H9 (cell line): Measurements from ENCODE around the gene SELE. TPM values are rescaled to one million over a fixed set of nuclear protein-coding genes. Genes with fewer than 3 reads are reported as not detected.

ENCODE experiments used
- DNase-seq: peaks from one replicate; pipeline ENCODE4 v3.0.0-alpha.2; 2017
- H2AFZ ChIP-seq: one replicate; pipeline ENCODE4 v1.6.1; 2013; ENCODE audit warnings: mild to moderate bottlenecking, low read length, control low read depth, moderate library complexity
- H2AK5ac ChIP-seq: 2 replicates; pipeline ENCODE4 v1.6.1; 2013; ENCODE audit warnings: low read length, control low read depth, mixed read lengths; ENCODE audit not compliant: insufficient read length
- H2BK120ac ChIP-seq: one replicate; pipeline ENCODE4 v1.6.1; 2013; ENCODE audit warnings: low read depth, mild to moderate bottlenecking, low read length, control low read depth, inconsistent platforms; ENCODE audit not compliant: poor library complexity, severe bottlenecking
- H2BK12ac ChIP-seq: 2 replicates; pipeline ENCODE4 v1.6.1; 2013; ENCODE audit warnings: low read length, control low read depth, mixed read lengths, low read depth; ENCODE audit not compliant: insufficient read length
- H2BK15ac ChIP-seq: 2 replicates; pipeline ENCODE4 v1.6.1; 2013; ENCODE audit warnings: low read depth, low read length, control low read depth
- H2BK20ac ChIP-seq: one replicate; pipeline ENCODE4 v1.6.1; 2013; ENCODE audit warnings: low read depth, mild to moderate bottlenecking, low read length, control low read depth, inconsistent platforms; ENCODE audit not compliant: poor library complexity, severe bottlenecking
- H2BK5ac ChIP-seq: 2 replicates; pipeline ENCODE4 v1.6.1; 2013; ENCODE audit warnings: low read length, control low read depth, mixed read lengths; ENCODE audit not compliant: insufficient read length
- H3K14ac ChIP-seq: 2 replicates; pipeline ENCODE4 v1.6.1; 2013; ENCODE audit warnings: low read length, control low read depth; ENCODE audit not compliant: insufficient read depth
- H3K18ac ChIP-seq: 2 replicates; pipeline ENCODE4 v1.6.1; 2013; ENCODE audit warnings: low read depth, mild to moderate bottlenecking, mixed read lengths, low read length, control low read depth; ENCODE audit not compliant: insufficient read length
- H3K23ac ChIP-seq: 2 replicates; pipeline ENCODE4 v1.6.1; 2013; ENCODE audit warnings: low read length, control low read depth, mixed read lengths, low read depth; ENCODE audit not compliant: insufficient read length
- H3K23me2 ChIP-seq: 2 replicates; pipeline ENCODE4 v1.6.1; 2013; ENCODE audit warnings: low read depth, mild to moderate bottlenecking, mixed read lengths, low read length, control low read depth; ENCODE audit not compliant: insufficient read length, poor library complexity, severe bottlenecking
- H3K27ac ChIP-seq: 2 replicates; pipeline ENCODE4 v1.5.1; 2013; ENCODE audit warnings: low read length, control low read depth, mixed read lengths, low read depth; ENCODE audit not compliant: insufficient read length
- H3K27me3 ChIP-seq: 2 replicates; pipeline ENCODE4 v1.6.1; 2013; ENCODE audit warnings: low read length, control low read depth, inconsistent platforms; ENCODE audit not compliant: insufficient read depth
- H3K4ac ChIP-seq: 2 replicates; pipeline ENCODE4 v1.6.1; 2013; ENCODE audit warnings: low read depth, mild to moderate bottlenecking, control low read depth, inconsistent platforms, low read length, moderate library complexity
- H3K4me1 ChIP-seq: 2 replicates; pipeline ENCODE4 v1.6.1; 2013; ENCODE audit warnings: low read length, control low read depth, inconsistent platforms; ENCODE audit not compliant: insufficient read depth
- H3K4me2 ChIP-seq: 2 replicates; pipeline ENCODE4 v1.6.1; 2013; ENCODE audit warnings: low read length, control low read depth, mixed read lengths; ENCODE audit not compliant: insufficient read length, insufficient read depth
- H3K56ac ChIP-seq: 2 replicates; pipeline ENCODE4 v1.6.1; 2013; ENCODE audit warnings: low read depth, mild to moderate bottlenecking, mixed read lengths, low read length, control low read depth; ENCODE audit not compliant: insufficient read length
- H3K79me1 ChIP-seq: 2 replicates; pipeline ENCODE4 v1.6.1; 2013; ENCODE audit warnings: low read depth, mild to moderate bottlenecking, moderate library complexity, low read length, control low read depth, inconsistent platforms; ENCODE audit not compliant: insufficient read depth, poor library complexity, severe bottlenecking
- H3K79me2 ChIP-seq: 2 replicates; pipeline ENCODE4 v1.6.1; 2013; ENCODE audit warnings: low read length, control low read depth, inconsistent platforms; ENCODE audit not compliant: insufficient read depth
- H3K9ac ChIP-seq: 2 replicates; pipeline ENCODE4 v1.6.1; 2013; ENCODE audit warnings: low read length, control low read depth, mixed read lengths; ENCODE audit not compliant: insufficient read length; ENCODE audit errors: extremely low read depth
- H3K9me3 ChIP-seq: one replicate; pipeline ENCODE4 v1.6.1; 2013; ENCODE audit warnings: low read depth, low read length, inconsistent platforms; ENCODE audit not compliant: control insufficient read depth
- H3T11ph ChIP-seq: one replicate; pipeline ENCODE4 v1.6.1; 2013; ENCODE audit warnings: mild to moderate bottlenecking, low read length, control low read depth, inconsistent platforms
- H4K20me1 ChIP-seq: one replicate; pipeline ENCODE4 v1.6.1; 2013; ENCODE audit not compliant: control insufficient read depth, insufficient read length, insufficient read depth
- H4K5ac ChIP-seq: 2 replicates; pipeline ENCODE4 v1.6.1; 2013; ENCODE audit warnings: low read depth, mild to moderate bottlenecking, mixed read lengths, low read length, control low read depth; ENCODE audit not compliant: insufficient read length
- H4K8ac ChIP-seq: replicated peaks from 2 replicates; pipeline ENCODE4 v1.6.1; 2013; ENCODE audit warnings: low read length, control low read depth, mixed read lengths, low read depth; ENCODE audit not compliant: insufficient read length
- H4K91ac ChIP-seq: 2 replicates; pipeline ENCODE4 v1.6.1; 2013; ENCODE audit warnings: low read depth, mild to moderate bottlenecking, moderate library complexity, mixed read lengths, low read length, control low read depth; ENCODE audit not compliant: insufficient read length
- H3K27ac Mint-ChIP-seq, 3 experiments: 2 replicates in 2 of 3; 3 replicates in 1 of 3; pipeline ENCODE4 v1.8.0; 2020 to 2021; ENCODE audit warnings: mixed read lengths in 3 of 3, mild to moderate bottlenecking in 1 of 3, moderate library complexity in 1 of 3
- H3K27me3 Mint-ChIP-seq: 2 replicates; pipeline ENCODE4 v1.8.0; 2021; ENCODE audit warnings: low read depth, mild to moderate bottlenecking, moderate library complexity, mixed read lengths
- H3K36me3 Mint-ChIP-seq, 3 experiments: 2 replicates in 2 of 3; 3 replicates in 1 of 3; pipeline ENCODE4 v1.8.0; 2020 to 2021; ENCODE audit warnings: low read depth in 3 of 3, mixed read lengths in 3 of 3; ENCODE audit not compliant: insufficient read depth in 1 of 3
- H3K4me1 Mint-ChIP-seq, 2 experiments: 2 replicates each; pipeline ENCODE4 v1.8.0; 2020; ENCODE audit warnings: mixed read lengths in 2 of 2
- H3K4me3 Mint-ChIP-seq, 2 experiments: 2 replicates in 1 of 2; 3 replicates in 1 of 2; pipeline ENCODE4 v1.8.0; 2020 to 2021; ENCODE audit warnings: mild to moderate bottlenecking in 2 of 2, mixed read lengths in 2 of 2, moderate library complexity in 1 of 2
- H3K9me3 Mint-ChIP-seq, 2 experiments: 2 replicates in 1 of 2; 3 replicates in 1 of 2; pipeline ENCODE4 v1.8.0; 2020; ENCODE audit warnings: mild to moderate bottlenecking in 2 of 2, mixed read lengths in 2 of 2, moderate library complexity in 1 of 2
- CTCF ChIP-seq: fragments of 200-600 bp; sonication (generic); conservative IDR thresholded peaks from 3 replicates; pipeline ENCODE4 v1.8.0; 2021; ENCODE audit warnings: antibody characterized with exemption, mild to moderate bottlenecking
- WGBS: extraction: QIAGEN DNeasy Blood & Tissue Kit; methylation state at CpG from one replicate; pipeline ENCODE4 v1.1.7; 2013; ENCODE audit warnings: missing lambda C conversion rate, low lambda C conversion rate, mixed read lengths; ENCODE audit not compliant: insufficient read length; ENCODE audit errors: extremely low coverage; 5-methylcytosine and 5-hydroxymethylcytosine counted together
- total RNA-seq: library from RNA; stranded (reverse); gene quantifications from 2 replicates; pipeline ENCODE4 v1.2.1, GENCODE V29; 2021

The SELE gene
- total RNA-seq, 1 experiment from 2014 or later: not detected

DNA sequence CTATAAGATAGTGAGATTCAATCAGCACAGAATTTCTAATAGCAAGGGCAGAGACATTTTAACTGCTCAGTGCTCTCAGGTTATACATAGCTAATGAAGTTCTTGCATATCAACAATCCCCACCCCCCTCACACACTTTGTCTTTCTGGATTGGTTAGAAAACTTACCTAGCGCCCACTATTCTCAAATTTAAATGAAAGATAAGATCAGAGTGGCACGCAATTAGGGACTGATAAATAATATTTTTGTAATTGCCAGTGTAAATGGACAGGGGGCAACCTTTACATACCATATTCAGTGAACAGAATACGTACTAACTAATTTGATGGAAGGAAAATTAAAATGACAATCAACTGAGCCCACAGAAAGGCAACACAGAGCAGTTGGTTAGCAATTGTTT is 34.2 kb downstream of the SELE start:
- H2BK12ac ChIP-seq: no peak overlapping the region
- TF ChIP-seq CTCF: no peak

More for the DNA sequence above, 34.2 kb downstream of the SELE start:
- no peak overlapping the region for H3K4me3 Mint-ChIP-seq
- Histone ChIP-seq H2BK15ac (no peak overlapping the region), H3K4me1 (no peaks in the 10 kb centered on the region), H3K9me3 (no peaks in the 10 kb centered on the region), H2BK120ac (no peak overlapping the region), H2BK20ac (no peak overlapping the region), H3K23me2 (no peaks in the 10 kb centered on the region), H4K20me1 (no peaks in the 10 kb centered on the region), H2AFZ (no peak overlapping the region), H4K91ac (no peak overlapping the region), H3K14ac (no peak overlapping the region), H3K4ac (no peak overlapping the region), H4K8ac (no peak overlapping the region), H2AK5ac (no peak overlapping the region), H3K79me2 (no peaks in the 10 kb centered on the region), H4K5ac (no peak overlapping the region), H3T11ph (no peak overlapping the region), H3K18ac (no peak overlapping the region), H3K27me3 (no peaks in the 10 kb centered on the region; the same call in 1 of the 2 replicates), H3K79me1 (no peaks in the 10 kb centered on the region), H3K27ac (no peak overlapping the region), H3K4me2 (no peak overlapping the region), H3K9ac (no peak overlapping the region), H3K23ac (no peak overlapping the region), H2BK5ac (no peak overlapping the region), H3K56ac (no peak overlapping the region)
- no CpG with 5 or more reads among the region's 3 CpGs for WGBS
- no peaks in the 10 kb centered on the region for H3K4me1 Mint-ChIP-seq
- H3K36me3 Mint-ChIP-seq: no peaks in the 10 kb centered on the region
- no peak for DNase-seq
- H3K9me3 Mint-ChIP-seq: no peaks in the 10 kb centered on the region
- H3K27me3 Mint-ChIP-seq: peaks cover 23% of the 10 kb centered on the region
- no peak overlapping the region for H3K27ac Mint-ChIP-seq
